A549 (cell line): ENCODE data around the gene LGR4. TPM values are rescaled to one million over a fixed set of nuclear protein-coding genes. Genes with fewer than 3 reads are reported as not detected.

Experiments used
- ATAC-seq, 2 experiments: fragments of 200-7000 bp in 1 of 2; fragments of >200 bp in 1 of 2; cut with Nextera tagmentation in 1 of 2; cut with Tn5 transposase in 1 of 2; 3 replicates each; pipeline versions ENCODE4 v1.8.0 to v1.9.1; 2018 to 2020; ENCODE audit warnings: mild to moderate bottlenecking in 1 of 2, moderate library complexity in 1 of 2
- CTCF ChIA-PET: fragments of 300-600 bp; sonication (Branson Sonifier 250); formaldehyde crosslinking; extraction: SDS; loops from one replicate; lab custom pipeline; 2021; ENCODE audit warnings: antibody characterized with exemption, inconsistent platforms; lab: Yijun Ruan, JAX
- POLR2A ChIA-PET: fragments of 350-600 bp; formaldehyde crosslinking; extraction: SDS; loops from one replicate; lab custom pipeline; 2021; ENCODE audit warnings: antibody characterized with exemption, inconsistent platforms; lab: Yijun Ruan, JAX
- DNase-seq, 2 experiments: peaks; one replicate each; pipeline versions ENCODE4 v3.0.0 to v3.0.0-alpha.2; 2011 to 2016; ENCODE audit warnings: low read depth in 1 of 2, low spot score in 1 of 2
- FAIRE-seq: peaks from 2 replicates; lab custom pipeline; 2011; peaks lifted over from hg19 to GRCh38; lab: Jason Lieb, UNC
- H3K27ac ChIP-seq, 2 experiments: fragments of >200 bp; sonication (Bioruptor Twin); formaldehyde crosslinking; 3 replicates each; pipeline ENCODE4 v1.5.1; 2016 to 2017
- H3K4me1 ChIP-seq: fragments of >200 bp; sonication (Bioruptor Twin); formaldehyde crosslinking; 3 replicates; pipeline ENCODE4 v1.6.1; 2016
- H3K4me2 ChIP-seq: fragments of >200 bp; sonication (Bioruptor Twin); formaldehyde crosslinking; 3 replicates; pipeline ENCODE4 v1.6.1; 2016
- H3K4me3 ChIP-seq: fragments of >200 bp; sonication (Bioruptor Twin); formaldehyde crosslinking; 3 replicates; pipeline ENCODE4 v1.5.1; 2016
- H3K9me3 ChIP-seq: fragments of >200 bp; sonication (Bioruptor Twin); formaldehyde crosslinking; 3 replicates; pipeline ENCODE4 v1.6.1; 2016
- CHD4 ChIP-seq: fragments of 200-600 bp; sonication (generic); IDR thresholded peaks from 2 replicates; pipeline ENCODE4 v1.6.1; 2016; ENCODE audit warnings: antibody characterized with exemption, mild to moderate bottlenecking, borderline replicate concordance
- EP300 ChIP-seq, 2 experiments: fragments of >200 bp; sonication (Bioruptor Twin); formaldehyde crosslinking; IDR thresholded peaks; 2 replicates in 1 of 2; 3 replicates in 1 of 2; pipeline ENCODE4 v1.6.1; 2016 to 2017
- FOSB ChIP-seq: fragments of 250-450 bp; sonication (Bioruptor Pico); IDR thresholded peaks from 2 replicates; pipeline ENCODE4 v1.5.0; 2020; ENCODE audit warnings: mild to moderate bottlenecking, moderate library complexity
- FOSL2 ChIP-seq, 2 experiments: fragments of 450-650 bp in 1 of 2; fragments of >200 bp in 1 of 2; sonication (Bioruptor Twin) in 1 of 2; formaldehyde crosslinking; IDR thresholded peaks; 2 replicates each; pipeline versions ENCODE4 v1.5.0 to v1.6.1; 2016 to 2020; ENCODE audit warnings: mild to moderate bottlenecking in 1 of 2, moderate library complexity in 1 of 2
- GATA3 ChIP-seq: IDR thresholded peaks from 2 replicates; pipeline ENCODE4 v1.6.1; 2012; ENCODE audit warnings: borderline replicate concordance
- HEYL ChIP-seq: fragments of 250-450 bp; sonication (Bioruptor Pico); IDR thresholded peaks from 2 replicates; pipeline ENCODE4 v1.8.0; 2021; ENCODE audit warnings: mild to moderate bottlenecking, moderate library complexity
- HOXA7 ChIP-seq: fragments of 250-450 bp; sonication (Bioruptor Pico); IDR thresholded peaks from 2 replicates; pipeline ENCODE4 v1.5.0; 2020; ENCODE audit warnings: mild to moderate bottlenecking, moderate library complexity
- HOXB5 ChIP-seq: fragments of 250-450 bp; sonication (Bioruptor Pico); IDR thresholded peaks from 2 replicates; pipeline ENCODE4 v1.5.0; 2020; ENCODE audit warnings: mild to moderate bottlenecking, moderate library complexity
- KDM5A ChIP-seq: fragments of 200-600 bp; sonication (generic); IDR thresholded peaks from 2 replicates; pipeline ENCODE4 v1.6.1; 2016; ENCODE audit warnings: antibody characterized with exemption, mild to moderate bottlenecking
- MAFK ChIP-seq: fragments of 450-650 bp; IDR thresholded peaks from 2 replicates; pipeline ENCODE4 v1.6.1; 2014; ENCODE audit not compliant: partially characterized antibody
- MAZ ChIP-seq: fragments of 150-350 bp; IDR thresholded peaks from 2 replicates; pipeline ENCODE4 v1.6.1; 2014; ENCODE audit warnings: antibody characterized with exemption, low read depth, low read length, borderline replicate concordance
- MYC ChIP-seq: IDR thresholded peaks from 2 replicates; pipeline ENCODE4 v1.6.1; 2012; ENCODE audit warnings: mild to moderate bottlenecking, inconsistent platforms, low read length, improper control_type of control experiment, borderline replicate concordance
- NFE2L2 ChIP-seq: fragments of 150-350 bp; conservative IDR thresholded peaks from 2 replicates; pipeline ENCODE4 v1.6.1; 2014; ENCODE audit warnings: low read length
- NPAS2 ChIP-seq: fragments of 250-450 bp; sonication (Bioruptor Pico); IDR thresholded peaks from 2 replicates; pipeline ENCODE4 v1.8.0; 2022; ENCODE audit warnings: mild to moderate bottlenecking, moderate library complexity, borderline replicate concordance
- RAD21 ChIP-seq, 2 experiments: fragments of >200 bp in 1 of 2; sonication (Bioruptor Twin) in 1 of 2; formaldehyde crosslinking in 1 of 2; IDR thresholded peaks in 1 of 2; conservative IDR thresholded peaks in 1 of 2; 2 replicates in 1 of 2; 3 replicates in 1 of 2; pipeline ENCODE4 v1.6.1; 2012 to 2018; ENCODE audit warnings: inconsistent platforms in 1 of 2
- RARB ChIP-seq: fragments of 250-450 bp; sonication (Bioruptor Pico); IDR thresholded peaks from 2 replicates; pipeline ENCODE4 v1.8.0; 2021; ENCODE audit warnings: mild to moderate bottlenecking, moderate library complexity
- RCOR1 ChIP-seq: fragments of 150-350 bp; IDR thresholded peaks from 2 replicates; pipeline ENCODE4 v1.6.1; 2014; ENCODE audit warnings: antibody characterized with exemption, low read length, low read depth
- RFX5 ChIP-seq: fragments of 450-650 bp; IDR thresholded peaks from 2 replicates; pipeline ENCODE4 v1.7.1; 2014; ENCODE audit warnings: antibody characterized with exemption, mild to moderate bottlenecking, moderate library complexity
- RNF2 ChIP-seq: fragments of 200-600 bp; sonication (generic); IDR thresholded peaks from 2 replicates; pipeline ENCODE4 v1.6.1; 2016; ENCODE audit warnings: low read depth, mild to moderate bottlenecking, antibody characterized with exemption, moderate library complexity, borderline replicate concordance
- TP53 ChIP-seq: fragments of 250-450 bp; sonication (Bioruptor Pico); IDR thresholded peaks from 2 replicates; pipeline ENCODE4 v1.5.0; 2021; ENCODE audit warnings: mild to moderate bottlenecking, moderate library complexity
- ZC3H11A ChIP-seq: fragments of 450-650 bp; IDR thresholded peaks from 2 replicates; pipeline ENCODE4 v1.6.1; 2014; ENCODE audit warnings: antibody characterized with exemption, mild to moderate bottlenecking
- ZFP36 ChIP-seq: fragments of 450-650 bp; IDR thresholded peaks from 2 replicates; pipeline ENCODE4 v1.6.1; 2014; ENCODE audit warnings: borderline replicate concordance; ENCODE audit not compliant: partially characterized antibody
- WGBS: methylation state at CpG from one replicate; pipeline ENCODE4 v1.1.6; 2017; ENCODE audit errors: missing lambda C conversion rate; 5-methylcytosine and 5-hydroxymethylcytosine counted together
- polyA plus RNA-seq, 4 experiments: library from polyadenylated mRNA; depleted of rRNA in 3 of 4; stranded (reverse); fragments of >200 nt; fragmentation: RNase III in 1 of 4; extraction: RNeasy Plus Mini Kit Qiagen cat#74134 plus additional on column Dnase treatment in 1 of 4; gene quantifications; 2 replicates in 3 of 4; 3 replicates in 1 of 4; pipeline ENCODE4 v1.2.3, GENCODE V29; 2011 to 2017
- TF ChIP-seq, protein P1 (sequence below): IDR thresholded peaks from 2 replicates; pipeline ENCODE4 v1.6.1; 2012
- TF ChIP-seq, protein P2 (sequence below): fragments of 450-650 bp; IDR thresholded peaks from 2 replicates; pipeline ENCODE4 v1.6.1; 2014; ENCODE audit warnings: antibody characterized with exemption
- TF ChIP-seq, protein P3 (sequence below): IDR thresholded peaks from 2 replicates; pipeline ENCODE4 v1.6.1; 2012
- TF ChIP-seq, protein P4 (sequence below): fragments of >200 bp; sonication (Bioruptor Twin); formaldehyde crosslinking; IDR thresholded peaks from 2 replicates; pipeline ENCODE4 v1.6.1; 2016
- TF ChIP-seq, protein P5 (sequence below): fragments of 200-600 bp; sonication (generic); IDR thresholded peaks from 2 replicates; pipeline ENCODE4 v1.6.1; 2016; ENCODE audit warnings: antibody characterized with exemption, mild to moderate bottlenecking, moderate library complexity
- TF ChIP-seq, protein P6 (sequence below): fragments of 250-450 bp; sonication (Bioruptor Pico); IDR thresholded peaks from 2 replicates; pipeline ENCODE4 v1.5.0; 2021; ENCODE audit warnings: mild to moderate bottlenecking, moderate library complexity, borderline replicate concordance

The LGR4 gene
- polyA plus RNA-seq, 2 of the 4 experiments (the other 2 are of a cell fraction) = 41.2 to 130 TPM

DNA sequence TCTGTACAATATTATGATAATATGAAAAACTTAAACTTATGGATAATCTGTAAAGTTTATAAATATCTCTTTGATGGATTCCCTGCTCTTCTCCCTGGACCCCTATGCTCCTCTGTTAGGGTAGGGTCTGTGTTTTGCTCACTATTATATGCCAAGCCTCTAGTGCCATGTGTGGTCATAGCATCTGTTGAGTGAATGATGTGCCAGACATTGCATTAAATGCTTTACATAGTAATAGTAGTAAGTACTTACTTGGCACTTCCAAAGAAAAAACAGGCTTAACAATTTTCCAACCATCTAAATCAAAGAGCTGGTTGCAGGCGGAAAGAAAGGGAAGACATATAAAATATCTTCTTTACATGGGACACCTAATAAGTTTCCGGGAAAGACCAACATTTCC, 46.8 kb downstream of the LGR4 start:
- peaks cover 77% of the 10 kb centered on the region for H3K4me1 ChIP-seq
- whole genome bisulfite sequencing = 94% methylated on average over 2 of the region's 2 CpGs
- FAIRE-seq (no peak), DNase-seq (no peak), ATAC-seq (no peak)
- CTCF ChIA-PET = interaction anchor here (0.8 to 1.0 kb wide), 2 partner anchors 63 to 75 kb away, joined by 3 read pairs; partner anchors contain the start of gene CCDC34
- no peak for TF ChIP-seq FOSB (CRISPR knock-in tag)
- no peak for TF ChIP-seq RNF2
- TF ChIP-seq, protein P1, sequence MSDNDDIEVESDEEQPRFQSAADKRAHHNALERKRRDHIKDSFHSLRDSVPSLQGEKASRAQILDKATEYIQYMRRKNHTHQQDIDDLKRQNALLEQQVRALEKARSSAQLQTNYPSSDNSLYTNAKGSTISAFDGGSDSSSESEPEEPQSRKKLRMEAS = no peak
- TF ChIP-seq, protein P2, sequence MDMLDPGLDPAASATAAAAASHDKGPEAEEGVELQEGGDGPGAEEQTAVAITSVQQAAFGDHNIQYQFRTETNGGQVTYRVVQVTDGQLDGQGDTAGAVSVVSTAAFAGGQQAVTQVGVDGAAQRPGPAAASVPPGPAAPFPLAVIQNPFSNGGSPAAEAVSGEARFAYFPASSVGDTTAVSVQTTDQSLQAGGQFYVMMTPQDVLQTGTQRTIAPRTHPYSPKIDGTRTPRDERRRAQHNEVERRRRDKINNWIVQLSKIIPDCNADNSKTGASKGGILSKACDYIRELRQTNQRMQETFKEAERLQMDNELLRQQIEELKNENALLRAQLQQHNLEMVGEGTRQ = no peak
- TF ChIP-seq CHD4 = no peak
- TF ChIP-seq ZFP36 = no peak
- no peak for TF ChIP-seq MAZ
- no peak for TF ChIP-seq NFE2L2
- no peak for TF ChIP-seq MYC
- no peak for TF ChIP-seq KDM5A
- TF ChIP-seq HOXB5 = no peak
- TF ChIP-seq, protein P3, sequence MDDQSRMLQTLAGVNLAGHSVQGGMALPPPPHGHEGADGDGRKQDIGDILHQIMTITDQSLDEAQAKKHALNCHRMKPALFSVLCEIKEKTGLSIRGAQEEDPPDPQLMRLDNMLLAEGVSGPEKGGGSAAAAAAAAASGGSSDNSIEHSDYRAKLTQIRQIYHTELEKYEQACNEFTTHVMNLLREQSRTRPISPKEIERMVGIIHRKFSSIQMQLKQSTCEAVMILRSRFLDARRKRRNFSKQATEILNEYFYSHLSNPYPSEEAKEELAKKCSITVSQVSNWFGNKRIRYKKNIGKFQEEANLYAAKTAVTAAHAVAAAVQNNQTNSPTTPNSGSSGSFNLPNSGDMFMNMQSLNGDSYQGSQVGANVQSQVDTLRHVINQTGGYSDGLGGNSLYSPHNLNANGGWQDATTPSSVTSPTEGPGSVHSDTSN = no peak
- no peak overlapping the region for H3K4me2 ChIP-seq
- POLR2A ChIA-PET = no interaction called here
- no peaks in the 10 kb centered on the region for H3K9me3 ChIP-seq
- no peak overlapping the region for H3K27ac ChIP-seq
- no peak overlapping the region for H3K4me3 ChIP-seq

DNA sequence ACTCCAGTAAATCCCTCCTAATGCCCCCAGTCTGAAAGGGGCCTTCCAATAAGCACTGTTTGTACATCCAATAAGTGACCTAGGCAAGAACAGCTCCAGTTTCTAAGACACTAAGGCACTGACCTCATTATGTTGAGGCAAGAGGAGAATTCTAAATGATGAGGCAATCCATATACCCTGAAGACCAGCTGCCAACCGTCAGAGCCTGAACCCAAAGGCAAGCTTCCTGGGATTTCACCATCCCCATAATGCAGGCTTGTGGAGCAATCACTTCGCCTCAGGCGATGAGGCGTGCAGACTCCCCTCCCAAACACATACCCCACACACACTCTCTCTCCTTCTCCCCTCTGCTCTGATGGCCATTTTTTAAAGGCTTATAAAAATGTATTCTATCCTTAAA, 49.5 kb downstream of the LGR4 start:
- H3K4me3 ChIP-seq = no peak overlapping the region
- POLR2A ChIA-PET = no interaction called here
- peak overlapping the region; percentile 46 for H3K4me2 ChIP-seq
- TF ChIP-seq EP300 (IDR thresholded peaks at IDR 0.05) (peak; percentile 52 to 63; a peak in 3 of 5 replicates), HOXA7 (no peak), RAD21 (conservative IDR thresholded peaks at IDR 0.05 in 1 of 2, IDR thresholded peaks at IDR 0.05 in 1 of 2) (no peak), RARB (CRISPR knock-in tag) (no peak), RFX5 (no peak), NFE2L2 (no peak), NPAS2 (CRISPR knock-in tag) (no peak), TP53 (CRISPR knock-in tag) (no peak), GATA3 (0 out of 2 replicates have a peak, but pooled peaks have one; percentile 31), ZC3H11A (no peak), MYC (no peak), RNF2 (no peak), FOSL2 (IDR thresholded peaks at IDR 0.05) (no peak), FOSL2 (CRISPR knock-in tag; IDR thresholded peaks at IDR 0.05) (peak; percentile 12; the same call in 1 of the 2 replicates), HEYL (no peak), RCOR1 (no peak), MAFK (no peak)
- TF ChIP-seq, protein P4, sequence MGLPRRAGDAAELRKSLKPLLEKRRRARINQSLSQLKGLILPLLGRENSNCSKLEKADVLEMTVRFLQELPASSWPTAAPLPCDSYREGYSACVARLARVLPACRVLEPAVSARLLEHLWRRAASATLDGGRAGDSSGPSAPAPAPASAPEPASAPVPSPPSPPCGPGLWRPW = peak; percentile 67; the same call in 1 of the 2 replicates
- TF ChIP-seq, protein P1 = no peak
- TF ChIP-seq, protein P5, sequence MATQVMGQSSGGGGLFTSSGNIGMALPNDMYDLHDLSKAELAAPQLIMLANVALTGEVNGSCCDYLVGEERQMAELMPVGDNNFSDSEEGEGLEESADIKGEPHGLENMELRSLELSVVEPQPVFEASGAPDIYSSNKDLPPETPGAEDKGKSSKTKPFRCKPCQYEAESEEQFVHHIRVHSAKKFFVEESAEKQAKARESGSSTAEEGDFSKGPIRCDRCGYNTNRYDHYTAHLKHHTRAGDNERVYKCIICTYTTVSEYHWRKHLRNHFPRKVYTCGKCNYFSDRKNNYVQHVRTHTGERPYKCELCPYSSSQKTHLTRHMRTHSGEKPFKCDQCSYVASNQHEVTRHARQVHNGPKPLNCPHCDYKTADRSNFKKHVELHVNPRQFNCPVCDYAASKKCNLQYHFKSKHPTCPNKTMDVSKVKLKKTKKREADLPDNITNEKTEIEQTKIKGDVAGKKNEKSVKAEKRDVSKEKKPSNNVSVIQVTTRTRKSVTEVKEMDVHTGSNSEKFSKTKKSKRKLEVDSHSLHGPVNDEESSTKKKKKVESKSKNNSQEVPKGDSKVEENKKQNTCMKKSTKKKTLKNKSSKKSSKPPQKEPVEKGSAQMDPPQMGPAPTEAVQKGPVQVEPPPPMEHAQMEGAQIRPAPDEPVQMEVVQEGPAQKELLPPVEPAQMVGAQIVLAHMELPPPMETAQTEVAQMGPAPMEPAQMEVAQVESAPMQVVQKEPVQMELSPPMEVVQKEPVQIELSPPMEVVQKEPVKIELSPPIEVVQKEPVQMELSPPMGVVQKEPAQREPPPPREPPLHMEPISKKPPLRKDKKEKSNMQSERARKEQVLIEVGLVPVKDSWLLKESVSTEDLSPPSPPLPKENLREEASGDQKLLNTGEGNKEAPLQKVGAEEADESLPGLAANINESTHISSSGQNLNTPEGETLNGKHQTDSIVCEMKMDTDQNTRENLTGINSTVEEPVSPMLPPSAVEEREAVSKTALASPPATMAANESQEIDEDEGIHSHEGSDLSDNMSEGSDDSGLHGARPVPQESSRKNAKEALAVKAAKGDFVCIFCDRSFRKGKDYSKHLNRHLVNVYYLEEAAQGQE = no peak
- TF ChIP-seq, protein P6, sequence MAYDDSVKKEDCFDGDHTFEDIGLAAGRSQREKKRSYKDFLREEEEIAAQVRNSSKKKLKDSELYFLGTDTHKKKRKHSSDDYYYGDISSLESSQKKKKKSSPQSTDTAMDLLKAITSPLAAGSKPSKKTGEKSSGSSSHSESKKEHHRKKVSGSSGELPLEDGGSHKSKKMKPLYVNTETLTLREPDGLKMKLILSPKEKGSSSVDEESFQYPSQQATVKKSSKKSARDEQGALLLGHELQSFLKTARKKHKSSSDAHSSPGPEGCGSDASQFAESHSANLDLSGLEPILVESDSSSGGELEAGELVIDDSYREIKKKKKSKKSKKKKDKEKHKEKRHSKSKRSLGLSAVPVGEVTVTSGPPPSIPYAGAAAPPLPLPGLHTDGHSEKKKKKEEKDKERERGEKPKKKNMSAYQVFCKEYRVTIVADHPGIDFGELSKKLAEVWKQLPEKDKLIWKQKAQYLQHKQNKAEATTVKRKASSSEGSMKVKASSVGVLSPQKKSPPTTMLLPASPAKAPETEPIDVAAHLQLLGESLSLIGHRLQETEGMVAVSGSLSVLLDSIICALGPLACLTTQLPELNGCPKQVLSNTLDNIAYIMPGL (CRISPR knock-in tag) = no peak
- TF ChIP-seq, protein P2 = no peak

More for the DNA sequence above, 49.5 kb downstream of the LGR4 start:
- CTCF ChIA-PET = interaction anchor here (1.0 to 1.4 kb wide), 3 partner anchors 8 to 218 kb away, joined by 3 to 4 read pairs (median 3); no protein-coding TSS in a partner anchor
- Histone ChIP-seq H3K27ac (peak overlapping the region; percentile 41 to 61), H3K9me3 (no peaks in the 10 kb centered on the region), H3K4me1 (peaks cover 77% of the 10 kb centered on the region)
- ATAC-seq (peak; percentile 70 to 82; a peak in 5 of 6 replicates), FAIRE-seq (no peak), DNase-seq (peak in 1 of 2 experiments; percentile 66)
- WGBS = 57% methylated on average over 4 of the region's 4 CpGs
